H1 (cell line): ENCODE results near the gene LEFTY2. TPM values are rescaled to one million over a fixed set of nuclear protein-coding genes. Genes with fewer than 3 reads are reported as not detected.
A peak's percentile ranks its signal among the peaks of the same experiment; 100 is the strongest.

Experiments used
- CTCF ChIA-PET: fragments of 300-600 bp; sonication (Branson Sonifier 250); formaldehyde crosslinking; loops from one replicate; lab custom pipeline; 2021; ENCODE audit not compliant: partially characterized antibody; lab: Charles Lee
- POLR2A ChIA-PET: fragments of 300-600 bp; sonication (Branson Sonifier 250); formaldehyde crosslinking; loops from one replicate; lab custom pipeline; 2021; ENCODE audit warnings: inconsistent platforms; ENCODE audit not compliant: partially characterized antibody; lab: Charles Lee
- DNase-seq, 2 experiments: peaks; one replicate each; pipeline versions ENCODE4 v3.0.0 to v3.0.0-alpha.2; 2010 to 2022; ENCODE audit warnings: low spot score in 2 of 2, low read depth in 1 of 2, mixed read lengths in 1 of 2
- FAIRE-seq: peaks from 2 replicates; lab custom pipeline; 2011; peaks lifted over from hg19 to GRCh38; lab: Jason Lieb, UNC
- H2AFZ ChIP-seq: 2 replicates; pipeline ENCODE4 v1.8.1; 2012; ENCODE audit warnings: low read length, inconsistent platforms
- H2AK5ac ChIP-seq: 2 replicates; pipeline ENCODE4 v1.6.1; 2013; ENCODE audit warnings: low read depth, low read length
- H2BK120ac ChIP-seq: replicated peaks from 2 replicates; pipeline ENCODE3; 2013; ENCODE audit warnings: low read depth, low read length, inconsistent platforms
- H2BK12ac ChIP-seq: 2 replicates; pipeline ENCODE4 v1.6.1; 2013; ENCODE audit warnings: low read depth, low read length
- H2BK15ac ChIP-seq: 2 replicates; pipeline ENCODE4 v1.6.1; 2013; ENCODE audit warnings: low read length
- H2BK20ac ChIP-seq: 2 replicates; pipeline ENCODE4 v1.6.1; 2013; ENCODE audit warnings: low read length
- H2BK5ac ChIP-seq: 2 replicates; pipeline ENCODE4 v1.6.1; 2013; ENCODE audit warnings: low read depth, low read length
- H3K14ac ChIP-seq: 2 replicates; pipeline ENCODE4 v1.6.1; 2013; ENCODE audit warnings: inconsistent platforms; ENCODE audit not compliant: insufficient read length
- H3K18ac ChIP-seq: 2 replicates; pipeline ENCODE4 v1.6.1; 2013; ENCODE audit warnings: low read length; ENCODE audit errors: extremely low read depth
- H3K23ac ChIP-seq: 2 replicates; pipeline ENCODE4 v1.6.1; 2013; ENCODE audit warnings: inconsistent platforms; ENCODE audit not compliant: insufficient read length
- H3K23me2 ChIP-seq: 2 replicates; pipeline ENCODE4 v1.6.1; 2013; ENCODE audit warnings: low read depth, low read length
- H3K27ac ChIP-seq: 2 replicates; pipeline ENCODE4 v1.6.1; 2011; ENCODE audit warnings: low read depth, low read length, inconsistent platforms
- H3K27me3 ChIP-seq, 4 experiments: replicated peaks in 1 of 4; 1 replicate in 1 of 4; 2 replicates in 3 of 4; pipeline versions ENCODE4 v1.6.1 to v1.8.1; 2011 to 2013; ENCODE audit warnings: low read length in 3 of 4, mild to moderate bottlenecking in 3 of 4, inconsistent platforms in 2 of 4, mixed read lengths in 2 of 4, moderate library complexity in 1 of 4; ENCODE audit not compliant: control insufficient read depth in 3 of 4, insufficient read depth in 3 of 4; ENCODE audit errors: extremely low read depth in 1 of 4
- H3K36me3 ChIP-seq, 4 experiments: 2 replicates each; pipeline versions ENCODE4 v1.6.1 to v1.8.1; 2011 to 2013; ENCODE audit warnings: mild to moderate bottlenecking in 4 of 4, low read length in 3 of 4, moderate library complexity in 2 of 4, control low read depth in 1 of 4, inconsistent platforms in 1 of 4; ENCODE audit not compliant: insufficient read depth in 4 of 4, control insufficient read depth in 2 of 4
- H3K4ac ChIP-seq: replicated peaks from 2 replicates; pipeline ENCODE3; 2013; ENCODE audit warnings: low read length, low read depth, mixed read lengths, inconsistent platforms; ENCODE audit not compliant: insufficient read length
- H3K4me1 ChIP-seq, 4 experiments: replicated peaks in 1 of 4; 1 replicate in 1 of 4; 2 replicates in 3 of 4; pipeline versions ENCODE4 v1.6.1 to v1.8.1; 2011 to 2013; ENCODE audit warnings: low read length in 3 of 4, inconsistent platforms in 2 of 4, mixed read lengths in 1 of 4; ENCODE audit not compliant: insufficient read depth in 4 of 4, control insufficient read depth in 3 of 4
- H3K4me2 ChIP-seq, 2 experiments: 2 replicates each; pipeline versions ENCODE4 v1.6.1 to v1.8.1; 2011 to 2013; ENCODE audit warnings: low read depth in 2 of 2, low read length in 2 of 2, control low read depth in 1 of 2, inconsistent platforms in 1 of 2, mild to moderate bottlenecking in 1 of 2; ENCODE audit not compliant: insufficient read depth in 1 of 2
- H3K4me3 ChIP-seq, 4 experiments: fragments of 200-600, 300-600 bp in 1 of 4; sonication (generic), shearing (Covaris generic), sonication (Bioruptor Twin) in 1 of 4; 2 replicates each; pipeline versions ENCODE4 v1.5.1 to v1.8.1; 2011 to 2016; ENCODE audit warnings: low read length in 4 of 4, low read depth in 3 of 4, control low read depth in 2 of 4, inconsistent platforms in 2 of 4, mild to moderate bottlenecking in 2 of 4, mixed read lengths in 1 of 4, moderate library complexity in 1 of 4; ENCODE audit not compliant: insufficient read depth in 2 of 4; ENCODE audit errors: extremely low read depth in 1 of 4
- H3K56ac ChIP-seq: replicated peaks from 2 replicates; pipeline ENCODE3; 2013; ENCODE audit warnings: low read depth, mild to moderate bottlenecking, mixed read lengths, low read length, inconsistent platforms; ENCODE audit not compliant: insufficient read length
- H3K79me1 ChIP-seq: 2 replicates; pipeline ENCODE4 v1.6.1; 2013; ENCODE audit warnings: low read depth, low read length, control low read depth
- H3K79me2 ChIP-seq, 2 experiments: 2 replicates each; pipeline versions ENCODE4 v1.6.1 to v1.8.1; 2012 to 2013; ENCODE audit warnings: low read length in 2 of 2, mild to moderate bottlenecking in 2 of 2, inconsistent platforms in 1 of 2; ENCODE audit not compliant: insufficient read depth in 2 of 2, control insufficient read depth in 1 of 2
- H3K9ac ChIP-seq, 4 experiments: replicated peaks in 1 of 4; 1 replicate in 1 of 4; 2 replicates in 3 of 4; pipeline versions ENCODE4 v1.6.1 to v1.8.1; 2011 to 2013; ENCODE audit warnings: low read depth in 3 of 4, low read length in 3 of 4, control low read depth in 2 of 4, mild to moderate bottlenecking in 2 of 4, moderate library complexity in 2 of 4, inconsistent platforms in 1 of 4; ENCODE audit errors: extremely low read depth in 1 of 4
- H3K9me3 ChIP-seq, 2 experiments: 2 replicates each; pipeline versions ENCODE4 v1.6.1 to v1.8.1; 2012 to 2013; ENCODE audit warnings: mild to moderate bottlenecking in 2 of 2, moderate library complexity in 2 of 2, control low read depth in 1 of 2, inconsistent platforms in 1 of 2, low read depth in 1 of 2, low read length in 1 of 2, mixed read lengths in 1 of 2; ENCODE audit not compliant: insufficient read depth in 2 of 2
- H4K20me1 ChIP-seq, 2 experiments: replicated peaks in 1 of 2; 2 replicates each; pipeline versions ENCODE3 to v1.8.1; 2011 to 2013; ENCODE audit warnings: inconsistent platforms in 2 of 2, low read length in 2 of 2, mild to moderate bottlenecking in 1 of 2; ENCODE audit not compliant: insufficient read depth in 2 of 2, control insufficient read depth in 1 of 2
- H4K5ac ChIP-seq: 2 replicates; pipeline ENCODE4 v1.6.1; 2013; ENCODE audit warnings: low read length, low read depth, mixed read lengths, inconsistent platforms; ENCODE audit not compliant: insufficient read length
- H4K8ac ChIP-seq: 2 replicates; pipeline ENCODE4 v1.8.0; 2013; ENCODE audit warnings: mild to moderate bottlenecking, moderate library complexity, low read length, inconsistent platforms; ENCODE audit not compliant: insufficient read depth; ENCODE audit errors: extremely low read depth
- H4K91ac ChIP-seq: replicated peaks from 2 replicates; pipeline ENCODE3; 2013; ENCODE audit warnings: low read length, mixed read lengths, inconsistent platforms; ENCODE audit not compliant: insufficient read length
- CTBP2 ChIP-seq: IDR thresholded peaks from 2 replicates; pipeline ENCODE4 v1.7.0; 2011; ENCODE audit warnings: borderline replicate concordance, mild to moderate bottlenecking, moderate library complexity, mixed read lengths, low read length; ENCODE audit not compliant: insufficient read depth, insufficient read length
- EP300 ChIP-seq, 2 experiments: IDR thresholded peaks; 1 replicate in 1 of 2; 2 replicates in 1 of 2; pipeline ENCODE4 v1.6.1; 2011 to 2012; ENCODE audit warnings: low read depth in 2 of 2, low read length in 2 of 2, mild to moderate bottlenecking in 2 of 2, borderline replicate concordance in 1 of 2, inconsistent platforms in 1 of 2, moderate library complexity in 1 of 2
- EZH2 ChIP-seq: fragments of 200-600 bp; sonication (generic); IDR thresholded peaks from 2 replicates; pipeline ENCODE4 v1.7.1; 2012; ENCODE audit warnings: low read depth, mild to moderate bottlenecking, moderate library complexity, low read length, inconsistent platforms; ENCODE audit not compliant: severe bottlenecking
- HDAC6 ChIP-seq: IDR thresholded peaks from one replicate; pipeline ENCODE4 v1.7.1; 2012; ENCODE audit warnings: low read depth, mild to moderate bottlenecking, inconsistent platforms, low read length, moderate library complexity
- SP4 ChIP-seq: IDR thresholded peaks from 2 replicates; pipeline ENCODE4 v1.6.1; 2012; ENCODE audit warnings: low read length, inconsistent platforms
- YY1 ChIP-seq: IDR thresholded peaks from 2 replicates; pipeline ENCODE4 v1.6.1; 2011; ENCODE audit warnings: low read depth, mild to moderate bottlenecking, low read length
- WGBS, 2 experiments: shearing (Covaris generic) in 1 of 2; methylation state at CpG; one replicate each; pipeline versions ENCODE4 v1.1.6 to v1.1.7; 2013 to 2015; ENCODE audit warnings: low lambda C conversion rate in 2 of 2, mixed read lengths in 2 of 2, inconsistent platforms in 1 of 2, low coverage in 1 of 2, missing lambda C conversion rate in 1 of 2; ENCODE audit not compliant: insufficient replicate concordance in 2 of 2, insufficient coverage in 1 of 2, insufficient read length in 1 of 2; ENCODE audit errors: extremely low coverage in 1 of 2, missing lambda C conversion rate in 1 of 2; 5-methylcytosine and 5-hydroxymethylcytosine counted together
- polyA plus RNA-seq, 7 experiments: library from polyadenylated mRNA; depleted of rRNA in 3 of 7; stranded (reverse) in 5 of 7; unstranded in 2 of 7; fragments of >200 nt in 5 of 7; fragments of 200-250 nt in 2 of 7; gene quantifications; 1 replicate in 5 of 7; 2 replicates in 1 of 7; 4 replicates in 1 of 7; pipeline versions ENCODE4 v1.2.1 to v1.2.3, GENCODE V29; 2011 to 2013; ENCODE audit warnings: missing spikeins in 2 of 7, mixed read lengths in 2 of 7
- total RNA-seq: library from RNA; stranded (reverse); fragmentation: NEBNext Ultra II Directional; extraction: Animal tissue kit (Norgen Biotek cat#: 25700); gene quantifications from 2 replicates; pipeline ENCODE4 v1.2.1, GENCODE V29; 2021
- TF ChIP-seq, protein P1 (sequence below): IDR thresholded peaks from 2 replicates; pipeline ENCODE4 v1.6.1; 2011; ENCODE audit warnings: low read length, improper control_type of control experiment
- TF ChIP-seq, protein P2 (sequence below), 3 experiments: IDR thresholded peaks; 1 replicate in 2 of 3; 2 replicates in 1 of 3; pipeline versions ENCODE4 v1.5.1 to v1.6.1; 2011; ENCODE audit warnings: low read length in 3 of 3, mild to moderate bottlenecking in 3 of 3, inconsistent platforms in 2 of 3, low read depth in 1 of 3, moderate library complexity in 1 of 3; ENCODE audit not compliant: insufficient read depth in 1 of 3; ENCODE audit errors: control extremely low read depth in 1 of 3

The LEFTY2 gene
- total and polyA plus RNA-seq, 2 of the 8 experiments (the other 6 are each of a cell fraction or from before 2014, with no cell fraction given): 2.6 to 4.3 TPM

DNA sequence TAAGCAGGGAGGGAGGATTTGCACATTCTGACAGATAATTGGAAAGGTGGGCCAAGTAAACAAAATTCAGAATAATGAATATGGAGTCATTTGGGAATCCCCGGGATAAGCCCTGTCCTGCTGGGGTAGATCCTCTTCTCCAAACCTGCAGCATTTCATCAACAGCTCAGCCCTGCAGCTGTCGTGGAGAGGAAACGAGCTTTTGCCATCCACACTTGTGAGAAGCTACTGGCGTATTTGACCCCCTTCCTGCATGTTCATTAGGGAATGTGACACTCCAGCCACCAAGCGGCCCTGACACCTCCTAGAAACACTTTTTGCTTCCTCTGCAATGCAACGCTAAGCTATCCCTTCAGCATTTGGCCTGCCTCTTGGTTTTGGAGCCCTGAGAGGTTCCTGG is 8.0 kb upstream of the LEFTY2 start:
- Histone ChIP-seq H3K18ac (no peak overlapping the region), H4K20me1 (no peaks in the 10 kb centered on the region), H2BK5ac (no peak overlapping the region), H2AK5ac (no peak overlapping the region), H2BK20ac (no peak overlapping the region), H4K5ac (no peak overlapping the region), H3K14ac (no peak overlapping the region), H3K9me3 (no peaks in the 10 kb centered on the region), H3K27ac (no peak overlapping the region), H3K27me3 (peaks cover 0 to 6% (median 5%) of the 10 kb centered on the region in 4 experiments; a peak in 3 of 7 replicates), H3K4ac (no peak overlapping the region), H3K79me2 (no peaks in the 10 kb centered on the region), H2BK12ac (0 out of 2 replicates have a peak overlapping the region, but pooled peaks have one; percentile 33), H3K56ac (no peak overlapping the region), H3K4me1 (peaks cover 7 to 18% (median 12%) of the 10 kb centered on the region in 4 experiments), H3K23ac (no peak overlapping the region), H3K79me1 (no peaks in the 10 kb centered on the region), H2BK120ac (no peak overlapping the region), H2BK15ac (no peak overlapping the region), H4K91ac (no peak overlapping the region), H3K9ac (no peak overlapping the region), H3K4me2 (no peak overlapping the region), H2AFZ (no peak overlapping the region), H3K23me2 (no peaks in the 10 kb centered on the region), H3K4me3 (no peak overlapping the region), H3K36me3 (no peaks in the 10 kb centered on the region), H4K8ac (no peak overlapping the region)
- 72% methylated on average over 6 of the region's 6 CpGs; no CpG with 5 or more reads in 1 of the 2 experiments for WGBS, 2 experiments
- DNase-seq: no peak
- no peak for FAIRE-seq
- ChIA-PET CTCF (interaction anchor here (0.5 to 1.7 kb wide), 8 partner anchors 9 to 1851 kb away, joined by 3 to 7 read pairs (median 4); no protein-coding TSS in a partner anchor), POLR2A (interaction anchor here (0.9 kb wide), 2 partner anchors 26 to 50 kb away, joined by 3 read pairs; partner anchors contain the start of gene SDE2)
- TF ChIP-seq, protein P1, sequence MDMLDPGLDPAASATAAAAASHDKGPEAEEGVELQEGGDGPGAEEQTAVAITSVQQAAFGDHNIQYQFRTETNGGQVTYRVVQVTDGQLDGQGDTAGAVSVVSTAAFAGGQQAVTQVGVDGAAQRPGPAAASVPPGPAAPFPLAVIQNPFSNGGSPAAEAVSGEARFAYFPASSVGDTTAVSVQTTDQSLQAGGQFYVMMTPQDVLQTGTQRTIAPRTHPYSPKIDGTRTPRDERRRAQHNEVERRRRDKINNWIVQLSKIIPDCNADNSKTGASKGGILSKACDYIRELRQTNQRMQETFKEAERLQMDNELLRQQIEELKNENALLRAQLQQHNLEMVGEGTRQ: no peak
- TF ChIP-seq EP300 (IDR thresholded peaks at IDR 0.05; ENCODE audit: borderline replicate concordance in 1 of 2, low read depth in 2 of 2, low read length in 2 of 2) (no peak), SP4 (no peak), CTBP2 (no peak), EZH2 (no peak), HDAC6 (no peak), YY1 (no peak)
- TF ChIP-seq, protein P2, sequence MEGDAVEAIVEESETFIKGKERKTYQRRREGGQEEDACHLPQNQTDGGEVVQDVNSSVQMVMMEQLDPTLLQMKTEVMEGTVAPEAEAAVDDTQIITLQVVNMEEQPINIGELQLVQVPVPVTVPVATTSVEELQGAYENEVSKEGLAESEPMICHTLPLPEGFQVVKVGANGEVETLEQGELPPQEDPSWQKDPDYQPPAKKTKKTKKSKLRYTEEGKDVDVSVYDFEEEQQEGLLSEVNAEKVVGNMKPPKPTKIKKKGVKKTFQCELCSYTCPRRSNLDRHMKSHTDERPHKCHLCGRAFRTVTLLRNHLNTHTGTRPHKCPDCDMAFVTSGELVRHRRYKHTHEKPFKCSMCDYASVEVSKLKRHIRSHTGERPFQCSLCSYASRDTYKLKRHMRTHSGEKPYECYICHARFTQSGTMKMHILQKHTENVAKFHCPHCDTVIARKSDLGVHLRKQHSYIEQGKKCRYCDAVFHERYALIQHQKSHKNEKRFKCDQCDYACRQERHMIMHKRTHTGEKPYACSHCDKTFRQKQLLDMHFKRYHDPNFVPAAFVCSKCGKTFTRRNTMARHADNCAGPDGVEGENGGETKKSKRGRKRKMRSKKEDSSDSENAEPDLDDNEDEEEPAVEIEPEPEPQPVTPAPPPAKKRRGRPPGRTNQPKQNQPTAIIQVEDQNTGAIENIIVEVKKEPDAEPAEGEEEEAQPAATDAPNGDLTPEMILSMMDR (IDR thresholded peaks at IDR 0.05; ENCODE audit: control extremely low read depth in 1 of 3, insufficient read depth in 1 of 3, low read depth in 1 of 3, low read length in 3 of 3): no peak
